ENCODE measurements around the gene EHMT1. TPM values are rescaled to one million over a fixed set of nuclear protein-coding genes. Genes with fewer than 3 reads are reported as not detected.

EHMT1 gene
- total RNA-seq, 1 experiment from 2014 or later, result 112 TPM

DNA sequence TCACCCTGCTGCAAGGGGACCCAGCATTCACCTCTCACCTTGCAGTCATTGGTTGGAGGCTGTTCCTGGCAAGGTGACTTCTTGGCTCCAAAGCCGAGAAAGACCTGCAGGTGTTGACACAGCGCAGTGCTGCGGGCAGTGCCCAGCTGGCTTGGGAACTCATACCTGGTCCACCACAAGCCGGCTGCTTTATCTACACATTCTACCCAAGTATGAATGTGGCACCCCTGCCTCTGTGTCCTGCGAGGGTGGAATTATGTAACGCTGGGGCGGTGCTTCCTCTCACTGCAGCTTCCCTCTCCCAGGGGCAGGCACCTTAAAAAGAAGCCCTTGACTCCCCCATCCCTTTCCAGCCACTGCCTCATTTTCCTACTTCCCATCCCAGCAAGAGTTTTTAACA, 26.0 kb upstream of the EHMT1 start:
- Histone ChIP-seq H3K23me2 (ENCODE audit: insufficient read length, low read depth, low read length, poor library complexity, severe bottlenecking) (peaks cover 9% of the 10 kb centered on the region), H3K9me3 (ENCODE audit: control insufficient read depth, low read depth, low read length) (no peaks in the 10 kb centered on the region), H3K4ac (ENCODE audit: low read depth, low read length) (no peak overlapping the region), H4K91ac (ENCODE audit: insufficient read length, low read depth, low read length) (no peak overlapping the region), H3K23ac (ENCODE audit: insufficient read length, low read depth, low read length) (no peak overlapping the region), H4K8ac (replicated peaks; ENCODE audit: insufficient read length, low read depth, low read length) (no peak overlapping the region), H3K18ac (ENCODE audit: insufficient read length, low read depth, low read length) (no peak overlapping the region), H3T11ph (ENCODE audit: low read length) (no peak overlapping the region), H2BK5ac (ENCODE audit: insufficient read length, low read length) (no peak overlapping the region), H3K14ac (ENCODE audit: insufficient read depth, low read length) (no peak overlapping the region; the same call in 1 of the 2 replicates), H3K4me2 (ENCODE audit: insufficient read depth, insufficient read length, low read length) (no peak overlapping the region), H2BK20ac (ENCODE audit: low read depth, low read length, poor library complexity, severe bottlenecking) (no peak overlapping the region), H3K79me2 (ENCODE audit: insufficient read depth, low read length) (peaks cover 4% of the 10 kb centered on the region; the same call in 1 of the 2 replicates), H3K9ac (ENCODE audit: extremely low read depth, insufficient read length, low read length) (no peak overlapping the region), H3K79me1 (ENCODE audit: insufficient read depth, low read depth, low read length, poor library complexity, severe bottlenecking) (peaks cover 6% of the 10 kb centered on the region), H3K4me1 (ENCODE audit: insufficient read depth, low read length) (peaks cover 4% of the 10 kb centered on the region; the same call in 1 of the 2 replicates), H2BK15ac (ENCODE audit: low read depth, low read length) (no peak overlapping the region), H2AK5ac (ENCODE audit: insufficient read length, low read length) (no peak overlapping the region), H4K20me1 (ENCODE audit: control insufficient read depth, insufficient read depth, insufficient read length) (no peaks in the 10 kb centered on the region), H2BK120ac (ENCODE audit: low read depth, low read length, poor library complexity, severe bottlenecking) (no peak overlapping the region), H4K5ac (ENCODE audit: insufficient read length, low read depth, low read length) (no peak overlapping the region), H2BK12ac (ENCODE audit: insufficient read length, low read depth, low read length) (no peak overlapping the region), H2AFZ (ENCODE audit: low read length) (no peak overlapping the region), H3K27ac (ENCODE audit: insufficient read length, low read depth, low read length) (no peak overlapping the region), H3K56ac (ENCODE audit: insufficient read length, low read depth, low read length) (no peak overlapping the region), H3K27me3 (ENCODE audit: insufficient read depth, low read length) (no peaks in the 10 kb centered on the region)
- Mint-ChIP-seq H3K4me1 (peaks cover 5 to 14% of the 10 kb centered on the region in 2 experiments; a peak in 3 of 4 replicates), H3K9me3 (no peaks in the 10 kb centered on the region; a peak in 1 of 5 replicates), H3K4me3 (no peak overlapping the region), H3K36me3 (ENCODE audit: insufficient read depth in 1 of 3, low read depth in 3 of 3) (peaks cover 9 to 18% (median 11%) of the 10 kb centered on the region in 3 experiments; a peak in 6 of 7 replicates), H3K27ac (0 out of 7 replicates have a peak overlapping the region, but pooled peaks of 1 of the 3 experiments have one; percentile 77), H3K27me3 (ENCODE audit: low read depth) (peaks cover 14% of the 10 kb centered on the region)
- no peak for DNase-seq
- no CpG with 5 or more reads among the region's 7 CpGs for WGBS (ENCODE audit: extremely low coverage, insufficient read length, low lambda C conversion rate)
- TF ChIP-seq CTCF (conservative IDR thresholded peaks at IDR 0.05), result no peak

All from H9 (cell line).